IMR-90 (cell line): ENCODE results near the gene CDX2. TPM values are rescaled to one million over a fixed set of nuclear protein-coding genes. Genes with fewer than 3 reads are reported as not detected.
"Not testable (repeated sequence)": the region's sequence is repeated elsewhere in the genome, so short reads cannot be mapped to it uniquely, and the experiment has no call there.

Experiments
- ATAC-seq: fragments of 200-7000 bp; cut with Tn5 transposase; 2 replicates; pipeline ENCODE4 v1.9.1; 2020; ENCODE audit warnings: low read depth, mild to moderate bottlenecking, moderate library complexity
- BruUV-seq: library from RNA; stranded (reverse); fragments of 400-500 nt; replicated peaks from 2 replicates; lab custom pipeline; 2021; lab: Mats Ljungman, UMichigan
- CTCF ChIA-PET: fragments of 300-600 bp; formaldehyde crosslinking; extraction: SDS; loops from one replicate; lab custom pipeline; 2021; ENCODE audit warnings: antibody characterized with exemption; lab: Yijun Ruan, JAX
- POLR2A ChIA-PET: fragments of 300-600 bp; sonication (Branson Sonifier 250); formaldehyde crosslinking; loops from one replicate; lab custom pipeline; 2022; ENCODE audit warnings: antibody characterized with exemption; ENCODE audit not compliant: unreplicated experiment; lab: Charles Lee
- DNase-seq: peaks from one replicate; pipeline ENCODE4 v3.0.0; 2013
- H2AFZ ChIP-seq: replicated peaks from 2 replicates; pipeline ENCODE3; 2013; ENCODE audit warnings: low read length, mild to moderate bottlenecking; ENCODE audit not compliant: poor library complexity
- H2AK5ac ChIP-seq: 2 replicates; pipeline ENCODE4 v1.6.1; 2013; ENCODE audit warnings: low read depth, low read length, inconsistent platforms
- H2AK9ac ChIP-seq: replicated peaks from 2 replicates; pipeline ENCODE3; 2013; ENCODE audit warnings: mild to moderate bottlenecking, low read depth, low read length, moderate library complexity; ENCODE audit not compliant: poor library complexity
- H2BK120ac ChIP-seq: 2 replicates; pipeline ENCODE4 v1.6.1; 2013; ENCODE audit warnings: low read depth, low read length, inconsistent platforms
- H2BK15ac ChIP-seq: 3 replicates; pipeline ENCODE4 v1.6.1; 2013; ENCODE audit warnings: low read depth, low read length, inconsistent platforms
- H2BK20ac ChIP-seq: 2 replicates; pipeline ENCODE4 v1.6.1; 2013; ENCODE audit warnings: low read depth, mild to moderate bottlenecking, inconsistent platforms, low read length, moderate library complexity
- H2BK5ac ChIP-seq: 2 replicates; pipeline ENCODE4 v1.6.1; 2013; ENCODE audit warnings: mild to moderate bottlenecking, low read depth, low read length, inconsistent platforms; ENCODE audit not compliant: poor library complexity, severe bottlenecking
- H3K14ac ChIP-seq: replicated peaks from 2 replicates; pipeline ENCODE4 v1.6.1; 2013; ENCODE audit warnings: low read depth, low read length, inconsistent platforms
- H3K18ac ChIP-seq: 2 replicates; pipeline ENCODE4 v1.6.1; 2013; ENCODE audit warnings: low read depth, low read length, control low read depth
- H3K23ac ChIP-seq: 2 replicates; pipeline ENCODE4 v1.6.1; 2013; ENCODE audit warnings: low read depth, low read length, inconsistent platforms
- H3K27ac ChIP-seq: 2 replicates; pipeline ENCODE4 v1.5.1; 2013; ENCODE audit warnings: mild to moderate bottlenecking, control low read depth, low read length; ENCODE audit not compliant: insufficient read depth
- H3K27me3 ChIP-seq: 2 replicates; pipeline ENCODE4 v1.6.1; 2013; ENCODE audit warnings: low read length; ENCODE audit not compliant: control insufficient read depth, insufficient read depth
- H3K36me3 ChIP-seq: 2 replicates; pipeline ENCODE4 v1.6.1; 2013; ENCODE audit warnings: low read length, mixed read lengths; ENCODE audit not compliant: control insufficient read depth, insufficient read depth
- H3K4ac ChIP-seq: 2 replicates; pipeline ENCODE4 v1.6.1; 2013; ENCODE audit warnings: low read depth, low read length, inconsistent platforms
- H3K4me1 ChIP-seq: 2 replicates; pipeline ENCODE4 v1.6.1; 2013; ENCODE audit warnings: low read length, mixed read lengths; ENCODE audit not compliant: control insufficient read depth, insufficient read depth
- H3K4me2 ChIP-seq: 2 replicates; pipeline ENCODE4 v1.6.1; 2013; ENCODE audit warnings: low read depth, mild to moderate bottlenecking, control low read depth, low read length, moderate library complexity
- H3K4me3 ChIP-seq: 2 replicates; pipeline ENCODE4 v1.5.1; 2013; ENCODE audit warnings: low read depth, mild to moderate bottlenecking, control low read depth, low read length, moderate library complexity; ENCODE audit not compliant: insufficient read depth
- H3K56ac ChIP-seq: 2 replicates; pipeline ENCODE4 v1.6.1; 2013; ENCODE audit warnings: low read length, inconsistent platforms; ENCODE audit not compliant: insufficient read depth; ENCODE audit errors: extremely low read depth
- H3K79me1 ChIP-seq, 2 experiments: 2 replicates each; pipeline ENCODE4 v1.6.1; 2013; ENCODE audit warnings: low read length in 2 of 2, inconsistent platforms in 1 of 2, low read depth in 1 of 2
- H3K9ac ChIP-seq: 2 replicates; pipeline ENCODE4 v1.6.1; 2013; ENCODE audit warnings: low read depth, low read length, control low read depth
- H3K9me1 ChIP-seq: 2 replicates; pipeline ENCODE4 v1.6.1; 2013; ENCODE audit warnings: low read length, inconsistent platforms; ENCODE audit not compliant: insufficient read depth
- H3K9me3 ChIP-seq: 2 replicates; pipeline ENCODE4 v1.6.1; 2013; ENCODE audit warnings: low read length; ENCODE audit not compliant: control insufficient read depth, insufficient read depth
- H4K20me1 ChIP-seq: 2 replicates; pipeline ENCODE4 v1.6.1; 2013; ENCODE audit warnings: low read length, inconsistent platforms; ENCODE audit not compliant: insufficient read depth
- H4K5ac ChIP-seq: 2 replicates; pipeline ENCODE4 v1.6.1; 2013; ENCODE audit warnings: mild to moderate bottlenecking, low read depth, low read length, control low read depth
- H4K8ac ChIP-seq, 2 experiments: 2 replicates each; pipeline ENCODE4 v1.6.1; 2013; ENCODE audit warnings: low read depth in 2 of 2, low read length in 2 of 2, control low read depth in 1 of 2, inconsistent platforms in 1 of 2
- H4K91ac ChIP-seq: 2 replicates; pipeline ENCODE4 v1.6.1; 2013; ENCODE audit warnings: low read depth, low read length, inconsistent platforms; ENCODE audit not compliant: insufficient read depth
- FOS ChIP-seq: fragments of 150-350 bp; IDR thresholded peaks from 2 replicates; pipeline ENCODE4 v1.6.1; 2016; ENCODE audit warnings: low read depth, low read length
- MAZ ChIP-seq: IDR thresholded peaks from 2 replicates; pipeline ENCODE4 v1.6.1; 2012; ENCODE audit warnings: low read depth, mild to moderate bottlenecking, low read length, improper control_type of control experiment, moderate library complexity, borderline replicate concordance
- RFX5 ChIP-seq: IDR thresholded peaks from 2 replicates; pipeline ENCODE4 v1.8.0; 2012; ENCODE audit warnings: low read depth, mild to moderate bottlenecking, low read length, moderate library complexity
- WGBS, 2 experiments: methylation state at CpG; one replicate each; pipeline versions ENCODE4 v1.1.5 to v1.1.7; 2013; ENCODE audit warnings: missing lambda C conversion rate in 2 of 2; ENCODE audit not compliant: insufficient read length in 1 of 2; ENCODE audit errors: extremely low coverage in 2 of 2; 5-methylcytosine and 5-hydroxymethylcytosine counted together
- dilution Hi-C: fragments of 300-500 bp; cut with HindIII; formaldehyde crosslinking; loops from one replicate; pipeline ENCODE4 v1.14.3; 2018; ENCODE audit warnings: low sequenced_read_pairs; ENCODE audit not compliant: unreplicated experiment
- in situ Hi-C: fragments of 300-500 bp; cut with MboI; formaldehyde crosslinking; loops from 3 replicates; pipeline ENCODE4 v1.14.3; 2019; ENCODE audit warnings: low sequenced_read_pairs, inconsistent platforms, mixed read lengths
- intact Hi-C: fragments of 100-400 bp; cut with micrococcal nuclease; formaldehyde crosslinking; loops from 2 replicates; pipeline ENCODE4 v1.10.0; 2022
- polyA plus RNA-seq, 3 experiments: library from polyadenylated mRNA; depleted of rRNA; stranded (reverse); fragments of >200 nt; gene quantifications; 2 replicates each; pipeline ENCODE4 v1.2.3, GENCODE V29; 2012; ENCODE audit warnings: low replicate concordance in 1 of 3
- total RNA-seq: library from RNA; depleted of rRNA; stranded (reverse); fragments of >200 nt; gene quantifications from 2 replicates; pipeline ENCODE4 v1.2.3, GENCODE V29; 2012
- TF ChIP-seq, protein P1 (sequence below): conservative IDR thresholded peaks from 2 replicates; pipeline ENCODE4 v1.5.1; 2012; ENCODE audit warnings: mild to moderate bottlenecking, low read depth, low read length, improper control_type of control experiment

CDX2 gene
- total and polyA plus RNA-seq, 2 of the 4 experiments (the other 2 are of a cell fraction), result not detected

DNA sequence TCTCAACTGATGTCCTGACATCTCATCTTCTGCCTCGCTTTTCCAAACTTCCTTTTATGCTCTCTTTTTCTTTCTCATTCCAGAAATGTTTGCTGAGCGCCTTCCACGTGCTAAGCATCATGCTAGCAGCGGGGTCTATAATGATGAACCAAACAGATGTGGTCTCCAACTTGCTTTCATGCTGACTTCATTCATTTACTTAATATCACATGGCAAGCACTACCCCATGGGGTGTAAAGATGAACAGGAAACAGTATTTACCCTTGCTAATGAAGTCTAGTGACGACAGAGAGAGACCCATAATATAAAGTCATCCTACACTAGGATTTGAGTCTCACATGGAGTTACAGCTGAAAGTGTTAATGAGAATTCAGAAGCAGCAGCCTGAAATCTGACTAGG is 40.9 kb upstream of the CDX2 start:
- no peak overlapping the region for H3K56ac ChIP-seq
- CTCF ChIA-PET, result no interaction called here
- no peak overlapping the region for H3K9ac ChIP-seq
- no peaks in the 10 kb centered on the region for H4K20me1 ChIP-seq
- H2BK20ac ChIP-seq, result no peak overlapping the region
- no peak overlapping the region for H3K4me2 ChIP-seq
- H4K91ac ChIP-seq, result no peak overlapping the region
- H3K27me3 ChIP-seq, result no peaks in the 10 kb centered on the region; the same call in none of the 2 replicates
- 38% methylated on average over 1 of the region's 5 CpGs; no CpG with 5 or more reads in 1 of the 2 experiments for WGBS, 2 experiments
- H2AK5ac ChIP-seq, result no peak overlapping the region
- no peak overlapping the region for H2AFZ ChIP-seq
- in situ Hi-C loops, result no loop called here
- H3K9me1 ChIP-seq, result 0 out of 2 replicates have a peak, but pooled peaks cover 4% of the 10 kb centered on the region
- intact Hi-C loops, result no loop called here
- POLR2A ChIA-PET, result no interaction called here
- no peak overlapping the region for H3K4ac ChIP-seq
- no peak for DNase-seq
- H3K36me3 ChIP-seq, result no peaks in the 10 kb centered on the region
- no peak overlapping the region for H4K8ac ChIP-seq
- H3K9me3 ChIP-seq, result no peaks in the 10 kb centered on the region
- no peak overlapping the region for H2BK15ac ChIP-seq
- H3K23ac ChIP-seq, result no peak overlapping the region
- H3K18ac ChIP-seq, result no peak overlapping the region
- dilution Hi-C loops, result no loop called here
- H2BK120ac ChIP-seq, result no peak overlapping the region
- no peak overlapping the region for H3K14ac ChIP-seq
- ATAC-seq, result no peak
- H3K27ac ChIP-seq, result no peak overlapping the region
- no peaks in the 10 kb centered on the region for H3K79me1 ChIP-seq
- no peak overlapping the region for H3K4me3 ChIP-seq
- no TSS peak for BruUV-seq
- H4K5ac ChIP-seq, result no peak overlapping the region
- no peaks in the 10 kb centered on the region; the same call in 1 of the 2 replicates for H3K4me1 ChIP-seq
- H2BK5ac ChIP-seq, result no peak overlapping the region
- no peak overlapping the region for H2AK9ac ChIP-seq
- TF ChIP-seq MAZ (no peak), FOS (no peak), RFX5 (no peak)
- TF ChIP-seq, protein P1, sequence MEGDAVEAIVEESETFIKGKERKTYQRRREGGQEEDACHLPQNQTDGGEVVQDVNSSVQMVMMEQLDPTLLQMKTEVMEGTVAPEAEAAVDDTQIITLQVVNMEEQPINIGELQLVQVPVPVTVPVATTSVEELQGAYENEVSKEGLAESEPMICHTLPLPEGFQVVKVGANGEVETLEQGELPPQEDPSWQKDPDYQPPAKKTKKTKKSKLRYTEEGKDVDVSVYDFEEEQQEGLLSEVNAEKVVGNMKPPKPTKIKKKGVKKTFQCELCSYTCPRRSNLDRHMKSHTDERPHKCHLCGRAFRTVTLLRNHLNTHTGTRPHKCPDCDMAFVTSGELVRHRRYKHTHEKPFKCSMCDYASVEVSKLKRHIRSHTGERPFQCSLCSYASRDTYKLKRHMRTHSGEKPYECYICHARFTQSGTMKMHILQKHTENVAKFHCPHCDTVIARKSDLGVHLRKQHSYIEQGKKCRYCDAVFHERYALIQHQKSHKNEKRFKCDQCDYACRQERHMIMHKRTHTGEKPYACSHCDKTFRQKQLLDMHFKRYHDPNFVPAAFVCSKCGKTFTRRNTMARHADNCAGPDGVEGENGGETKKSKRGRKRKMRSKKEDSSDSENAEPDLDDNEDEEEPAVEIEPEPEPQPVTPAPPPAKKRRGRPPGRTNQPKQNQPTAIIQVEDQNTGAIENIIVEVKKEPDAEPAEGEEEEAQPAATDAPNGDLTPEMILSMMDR, result no peak

DNA sequence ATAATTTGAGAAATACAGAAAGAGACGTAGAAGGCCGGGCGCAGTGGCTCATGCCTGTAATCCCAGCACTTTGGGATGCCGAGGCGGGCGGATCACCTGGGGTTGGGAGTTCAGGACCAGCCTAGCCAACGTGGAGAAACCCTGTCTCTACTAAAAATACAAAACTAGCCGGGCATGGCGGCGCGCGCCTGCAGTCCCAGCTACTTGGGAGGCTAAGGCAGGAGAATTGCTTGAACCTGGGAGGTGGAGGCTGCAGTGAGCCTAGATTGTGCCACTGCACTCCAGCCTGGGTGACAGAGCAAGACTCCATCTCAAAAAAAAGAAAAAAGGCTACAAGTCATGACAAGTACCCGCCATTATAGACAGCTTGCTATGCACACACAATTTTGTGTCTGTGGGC is 35.9 kb upstream of the CDX2 start:
- H2AFZ ChIP-seq, H4K20me1 ChIP-seq, H2BK15ac ChIP-seq, H3K9ac ChIP-seq, DNase-seq, H3K14ac ChIP-seq, H4K5ac ChIP-seq, H3K4me2 ChIP-seq, H3K36me3 ChIP-seq, H3K9me1 ChIP-seq, H3K4me3 ChIP-seq, H2BK5ac ChIP-seq, intact Hi-C loops, H3K4ac ChIP-seq, ATAC-seq, H3K9me3 ChIP-seq, H2BK120ac ChIP-seq, POLR2A ChIA-PET, BruUV-seq, H2BK20ac ChIP-seq, H3K4me1 ChIP-seq, H3K56ac ChIP-seq, H3K23ac ChIP-seq, H4K91ac ChIP-seq, H2AK5ac ChIP-seq, H3K18ac ChIP-seq, H3K79me1 ChIP-seq, H2AK9ac ChIP-seq, in situ Hi-C loops, H3K27me3 ChIP-seq, dilution Hi-C loops, H3K27ac ChIP-seq, H4K8ac ChIP-seq, CTCF ChIA-PET: not testable (repeated sequence)
- WGBS, 2 experiments, result no CpG with 5 or more reads among the region's 13 CpGs
